ENCODE data around the gene CCNT2. TPM values are rescaled to one million over a fixed set of nuclear protein-coding genes. Genes with fewer than 3 reads are reported as not detected.

The CCNT2 gene
- total RNA-seq, 1 experiment from 2014 or later = 32.6 TPM

- Histone ChIP-seq H3K9me2 (ENCODE audit: insufficient read depth) (no peaks in the 10 kb centered on the region), H3K9ac (ENCODE audit: low read length) (peak overlapping the region; percentile 92), H3K9me3 (ENCODE audit: control insufficient read depth in 1 of 2, insufficient read depth in 1 of 2, low read depth in 1 of 2, low read length in 2 of 2) (no peaks in the 10 kb centered on the region), H3K4me3 (replicated peaks in 1 of 2; ENCODE audit: low read depth in 1 of 2, low read length in 2 of 2) (peak overlapping the region; percentile 60 to 77), H4K20me1 (ENCODE audit: insufficient read depth) (peaks cover 19% of the 10 kb centered on the region; the same call in 1 of the 2 replicates), H3K36me3 (ENCODE audit: control insufficient read depth in 1 of 2, insufficient read depth in 2 of 2, low read length in 2 of 2) (no peaks in the 10 kb centered on the region; a peak in 2 of 4 replicates), H3K4me2 (ENCODE audit: low read length) (peak overlapping the region; percentile 70), H3K4me1 (ENCODE audit: control insufficient read depth in 1 of 2, insufficient read depth in 2 of 2, low read length in 2 of 2) (peaks cover 12 to 22% of the 10 kb centered on the region in 2 experiments; a peak in 3 of 4 replicates), H3K27me3 (ENCODE audit: insufficient read depth, low read length) (no peaks in the 10 kb centered on the region), H3K79me2 (ENCODE audit: insufficient read depth, low read length) (peaks cover 38% of the 10 kb centered on the region), H2AFZ (ENCODE audit: low read depth, low read length, poor library complexity, severe bottlenecking) (peak overlapping the region; percentile 4), H3K27ac (ENCODE audit: low read depth, low read length) (peak overlapping the region; percentile 62)
- ChIA-PET POLR2A (no interaction called here), CTCF (interaction anchor here (0.6 to 1.6 kb wide), 2 partner anchors 19 to 1468 kb away, joined by 3 to 5 read pairs; no protein-coding TSS in a partner anchor), RAD21 (ENCODE audit: low non-redundant PET in 1 of 2, low total read pairs in 2 of 2, uncharacterized antibody in 2 of 2, unreplicated experiment in 2 of 2) (no interaction called here)
- intact Hi-C loops (cut with micrococcal nuclease) = no loop called here
- TF ChIP-seq EGR1 (IDR thresholded peaks at IDR 0.05; ENCODE audit: low read depth) = no peak
- TF ChIP-seq JUND (IDR thresholded peaks at IDR 0.05) = no peak
- TF ChIP-seq, protein P1, sequence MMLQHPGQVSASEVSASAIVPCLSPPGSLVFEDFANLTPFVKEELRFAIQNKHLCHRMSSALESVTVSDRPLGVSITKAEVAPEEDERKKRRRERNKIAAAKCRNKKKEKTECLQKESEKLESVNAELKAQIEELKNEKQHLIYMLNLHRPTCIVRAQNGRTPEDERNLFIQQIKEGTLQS (IDR thresholded peaks at IDR 0.05) = no peak
- TF ChIP-seq ZNF274 (IDR thresholded peaks at IDR 0.05; ENCODE audit: low read depth, low read length) = no peak
- TF ChIP-seq FOSL1 (IDR thresholded peaks at IDR 0.05; ENCODE audit: low read depth) = no peak
- no peak for TF ChIP-seq YY1 (IDR thresholded peaks at IDR 0.05; ENCODE audit: extremely low read depth, insufficient replicate concordance, low read depth, low read length)
- no peak for TF ChIP-seq POLR2AphosphoS5 (IDR thresholded peaks at IDR 0.05; ENCODE audit: low read depth, low read length)
- TF ChIP-seq, protein P2, sequence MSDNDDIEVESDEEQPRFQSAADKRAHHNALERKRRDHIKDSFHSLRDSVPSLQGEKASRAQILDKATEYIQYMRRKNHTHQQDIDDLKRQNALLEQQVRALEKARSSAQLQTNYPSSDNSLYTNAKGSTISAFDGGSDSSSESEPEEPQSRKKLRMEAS (IDR thresholded peaks at IDR 0.05) = no peak
- no peak for DNase-seq (ENCODE audit: low read depth, low spot score)
- BruUV-seq (replicated peaks) = no TSS peak
- no peak for ATAC-seq
Measured at GRCh38 chr2:134917360-134917865, 1.2 kb upstream of the CCNT2 start.

DNA sequence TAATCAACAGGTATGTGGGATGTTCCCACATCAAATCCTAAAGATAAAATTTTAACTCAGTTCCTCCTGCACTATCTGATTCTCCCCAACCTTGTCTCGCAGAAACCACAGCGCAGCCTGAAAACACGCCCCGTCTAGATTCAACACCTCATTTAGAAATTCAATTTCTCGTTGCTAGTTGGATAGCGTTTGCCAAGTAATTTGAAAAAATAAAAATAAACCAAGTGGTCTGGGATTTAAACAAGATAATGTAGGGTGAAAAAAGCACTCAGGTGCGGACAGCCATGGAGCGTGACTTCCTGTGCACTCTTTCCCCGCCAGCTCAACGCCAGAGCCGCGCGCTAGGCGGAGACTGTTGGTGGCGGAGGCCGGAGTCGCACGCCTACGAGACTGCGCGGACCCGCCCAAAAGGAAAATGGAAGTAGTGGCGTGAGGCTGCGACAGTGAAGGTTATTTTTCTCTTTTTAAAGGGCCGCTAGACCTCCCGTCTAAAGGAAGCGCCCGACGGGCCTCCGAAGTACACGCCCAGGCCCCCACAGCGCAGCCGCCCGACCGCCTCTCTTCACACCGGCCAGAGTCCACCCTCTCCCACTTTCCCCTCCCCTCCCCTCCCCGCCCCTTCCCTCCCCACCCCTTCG lies 615 bp upstream of the CCNT2 start:
- Histone ChIP-seq H3K27ac (ENCODE audit: low read depth, low read length) (peak overlapping the region; percentile 62), H3K9me2 (ENCODE audit: insufficient read depth) (no peaks in the 10 kb centered on the region), H3K79me2 (ENCODE audit: insufficient read depth, low read length) (peaks cover 43% of the 10 kb centered on the region), H3K9me3 (ENCODE audit: control insufficient read depth in 1 of 2, insufficient read depth in 1 of 2, low read depth in 1 of 2, low read length in 2 of 2) (no peaks in the 10 kb centered on the region), H3K4me2 (ENCODE audit: low read length) (peak overlapping the region; percentile 70), H3K36me3 (ENCODE audit: control insufficient read depth in 1 of 2, insufficient read depth in 2 of 2, low read length in 2 of 2) (no peaks in the 10 kb centered on the region; a peak in 2 of 4 replicates), H3K4me1 (ENCODE audit: control insufficient read depth in 1 of 2, insufficient read depth in 2 of 2, low read length in 2 of 2) (peaks cover 12 to 22% of the 10 kb centered on the region in 2 experiments; a peak in 3 of 4 replicates), H2AFZ (ENCODE audit: low read depth, low read length, poor library complexity, severe bottlenecking) (peak overlapping the region; percentile 4), H3K4me3 (replicated peaks in 1 of 2; ENCODE audit: low read depth in 1 of 2, low read length in 2 of 2) (peak overlapping the region; percentile 60 to 77), H3K27me3 (ENCODE audit: insufficient read depth, low read length) (no peaks in the 10 kb centered on the region), H3K9ac (ENCODE audit: low read length) (peak overlapping the region; percentile 92), H4K20me1 (ENCODE audit: insufficient read depth) (peaks cover 23% of the 10 kb centered on the region; the same call in 1 of the 2 replicates)
- peak; percentile 86 for ATAC-seq
- intact Hi-C loops (cut with micrococcal nuclease) = no loop called here
- TSS peak; percentile 94 for BruUV-seq (replicated peaks)
- POLR2A ChIA-PET = no interaction called here
- RAD21 ChIA-PET (ENCODE audit: low non-redundant PET in 1 of 2, low total read pairs in 2 of 2, uncharacterized antibody in 2 of 2, unreplicated experiment in 2 of 2) = interaction anchor here in 1 of 2 experiments (0.6 kb wide), 1 partner anchor 1031 kb away, joined by 3 read pairs; no protein-coding TSS in a partner anchor
- CTCF ChIA-PET = interaction anchor here (0.6 to 1.6 kb wide), 2 partner anchors 20 to 1467 kb away, joined by 3 to 5 read pairs; no protein-coding TSS in a partner anchor
- DNase-seq (ENCODE audit: low read depth, low spot score) = no peak
- no peak for TF ChIP-seq REST (IDR thresholded peaks at IDR 0.05; ENCODE audit: low read depth)
- peak; percentile 77 for TF ChIP-seq YY1 (IDR thresholded peaks at IDR 0.05; ENCODE audit: extremely low read depth, insufficient replicate concordance, low read depth, low read length)
- no peak for TF ChIP-seq CEBPB (IDR thresholded peaks at IDR 0.05; ENCODE audit: low read depth)
- no peak for TF ChIP-seq RAD21 (IDR thresholded peaks at IDR 0.05; ENCODE audit: low read depth)
- no peak for TF ChIP-seq EZH2phosphoT487 (IDR thresholded peaks at IDR 0.05; ENCODE audit: borderline replicate concordance)
- TF ChIP-seq, protein P2 (IDR thresholded peaks at IDR 0.05) = peak; percentile 15; the same call in 1 of the 2 replicates
- TF ChIP-seq TCF7L2 (IDR thresholded peaks at IDR 0.05; ENCODE audit: borderline replicate concordance, extremely low read depth, insufficient read depth, insufficient read length) = peak; percentile 29
- TF ChIP-seq POLR2AphosphoS5 (IDR thresholded peaks at IDR 0.05; ENCODE audit: low read depth, low read length) = peak; percentile 93
- TF ChIP-seq ZFX (IDR thresholded peaks at IDR 0.05) = no peak
- peak; percentile 78; the same call in 1 of the 2 replicates for TF ChIP-seq SIN3A (IDR thresholded peaks at IDR 0.05; ENCODE audit: low read depth)
